ENCODE results near the gene ADH5.
"Not testable (repeated sequence)": the region's sequence is repeated elsewhere in the genome, so short reads cannot be mapped to it uniquely, and the experiment has no call there.

ADH5 gene

GRCh38 chr4:99067617-99068016 lies 21.0 kb downstream of the ADH5 start:
- no peaks in the 10 kb centered on the region for H4K20me1 ChIP-seq (ENCODE audit: insufficient read depth, low read length)
- no peaks in the 10 kb centered on the region for H3K36me3 ChIP-seq (replicated peaks; ENCODE audit: insufficient read depth, low read length)
- H3F3A ChIP-seq (ENCODE audit: insufficient read depth, low read length), result no peaks in the 10 kb centered on the region
- H3K27me3 ChIP-seq (replicated peaks; ENCODE audit: insufficient read depth, low read length), result no peaks in the 10 kb centered on the region
- DNase-seq, result no peak
- no peak overlapping the region for H3K27ac ChIP-seq (ENCODE audit: low read length)
- H2AFZ ChIP-seq (ENCODE audit: low read length), result no peak overlapping the region
- no peaks in the 10 kb centered on the region for H3K4me1 ChIP-seq (ENCODE audit: low read length)
- no peak for TF ChIP-seq EZH2 (optimal IDR thresholded peaks at IDR 0.05; ENCODE audit: low read depth, low read length)
- TF ChIP-seq, protein P1, sequence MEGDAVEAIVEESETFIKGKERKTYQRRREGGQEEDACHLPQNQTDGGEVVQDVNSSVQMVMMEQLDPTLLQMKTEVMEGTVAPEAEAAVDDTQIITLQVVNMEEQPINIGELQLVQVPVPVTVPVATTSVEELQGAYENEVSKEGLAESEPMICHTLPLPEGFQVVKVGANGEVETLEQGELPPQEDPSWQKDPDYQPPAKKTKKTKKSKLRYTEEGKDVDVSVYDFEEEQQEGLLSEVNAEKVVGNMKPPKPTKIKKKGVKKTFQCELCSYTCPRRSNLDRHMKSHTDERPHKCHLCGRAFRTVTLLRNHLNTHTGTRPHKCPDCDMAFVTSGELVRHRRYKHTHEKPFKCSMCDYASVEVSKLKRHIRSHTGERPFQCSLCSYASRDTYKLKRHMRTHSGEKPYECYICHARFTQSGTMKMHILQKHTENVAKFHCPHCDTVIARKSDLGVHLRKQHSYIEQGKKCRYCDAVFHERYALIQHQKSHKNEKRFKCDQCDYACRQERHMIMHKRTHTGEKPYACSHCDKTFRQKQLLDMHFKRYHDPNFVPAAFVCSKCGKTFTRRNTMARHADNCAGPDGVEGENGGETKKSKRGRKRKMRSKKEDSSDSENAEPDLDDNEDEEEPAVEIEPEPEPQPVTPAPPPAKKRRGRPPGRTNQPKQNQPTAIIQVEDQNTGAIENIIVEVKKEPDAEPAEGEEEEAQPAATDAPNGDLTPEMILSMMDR (IDR thresholded peaks at IDR 0.05; ENCODE audit: low read length), result no peak
- no peak for TF ChIP-seq EZH2phosphoT487 (IDR thresholded peaks at IDR 0.05; ENCODE audit: low read length)
- no peaks in the 10 kb centered on the region for H3K9me2 ChIP-seq (replicated peaks; ENCODE audit: insufficient read depth, low read length)
- no peak overlapping the region for H3K9ac ChIP-seq (ENCODE audit: low read length)
- H3K4me2 ChIP-seq (ENCODE audit: low read depth, low read length), result no peak overlapping the region
- no peaks in the 10 kb centered on the region for H3K9me3 ChIP-seq (replicated peaks; ENCODE audit: insufficient read depth, low read length)
- H3K79me2 ChIP-seq (ENCODE audit: low read length), result no peaks in the 10 kb centered on the region
- no peak overlapping the region for H3K4me3 ChIP-seq (ENCODE audit: low read length)

GRCh38 chr4:99065521-99065920 lies 23.1 kb downstream of the ADH5 start:
- not testable (repeated sequence) for H3K27me3 ChIP-seq (replicated peaks; ENCODE audit: insufficient read depth, low read length); H3K4me3 ChIP-seq (ENCODE audit: low read length); H3K9me2 ChIP-seq (replicated peaks; ENCODE audit: insufficient read depth, low read length); DNase-seq; H4K20me1 ChIP-seq (ENCODE audit: insufficient read depth, low read length); H2AFZ ChIP-seq (ENCODE audit: low read length); H3K9me3 ChIP-seq (replicated peaks; ENCODE audit: insufficient read depth, low read length); H3K4me1 ChIP-seq (ENCODE audit: low read length); H3K4me2 ChIP-seq (ENCODE audit: low read depth, low read length); H3F3A ChIP-seq (ENCODE audit: insufficient read depth, low read length); H3K9ac ChIP-seq (ENCODE audit: low read length); H3K36me3 ChIP-seq (replicated peaks; ENCODE audit: insufficient read depth, low read length); H3K27ac ChIP-seq (ENCODE audit: low read length); H3K79me2 ChIP-seq (ENCODE audit: low read length)

DNA sequence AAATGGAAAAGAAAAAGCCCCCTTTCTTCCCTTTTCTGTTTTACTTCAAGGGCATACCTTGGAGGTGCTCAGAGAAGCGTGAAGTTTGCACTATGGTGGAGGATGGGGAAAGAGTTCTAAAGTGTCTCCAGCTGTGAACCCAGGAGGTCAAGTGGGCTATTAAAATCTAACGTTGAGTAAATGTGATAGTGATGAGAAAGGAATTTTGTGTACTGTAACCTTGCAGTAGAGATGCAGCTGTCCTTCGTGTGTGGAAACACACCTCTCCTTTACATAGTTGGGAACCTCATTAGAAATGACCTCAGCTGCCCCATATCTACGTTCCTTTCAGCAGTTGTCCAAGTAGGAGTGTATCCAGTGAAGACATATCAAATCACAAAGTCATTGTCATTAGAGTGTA lies 26.5 kb downstream of the ADH5 start:
- Histone ChIP-seq H3K4me1 (ENCODE audit: low read length) (no peaks in the 10 kb centered on the region), H3K9ac (ENCODE audit: low read length) (no peak overlapping the region), H4K20me1 (ENCODE audit: insufficient read depth, low read length) (no peaks in the 10 kb centered on the region), H3K4me3 (ENCODE audit: low read length) (no peak overlapping the region), H3K9me3 (replicated peaks; ENCODE audit: insufficient read depth, low read length) (no peaks in the 10 kb centered on the region), H3K27me3 (replicated peaks; ENCODE audit: insufficient read depth, low read length) (no peaks in the 10 kb centered on the region), H3K4me2 (ENCODE audit: low read depth, low read length) (no peak overlapping the region), H3K36me3 (replicated peaks; ENCODE audit: insufficient read depth, low read length) (no peaks in the 10 kb centered on the region; the same call in 1 of the 2 replicates), H2AFZ (ENCODE audit: low read length) (no peak overlapping the region), H3K79me2 (ENCODE audit: low read length) (no peaks in the 10 kb centered on the region), H3K27ac (ENCODE audit: low read length) (no peak overlapping the region), H3F3A (ENCODE audit: insufficient read depth, low read length) (no peaks in the 10 kb centered on the region), H3K9me2 (replicated peaks; ENCODE audit: insufficient read depth, low read length) (no peaks in the 10 kb centered on the region)
- no peak for DNase-seq
- TF ChIP-seq EZH2 (optimal IDR thresholded peaks at IDR 0.05; ENCODE audit: low read depth, low read length) (no peak), EZH2phosphoT487 (IDR thresholded peaks at IDR 0.05; ENCODE audit: low read length) (no peak)
- TF ChIP-seq, protein P1 (IDR thresholded peaks at IDR 0.05; ENCODE audit: low read length), result no peak

GRCh38 chr4:99061048-99061700 lies 27.4 kb downstream of the ADH5 start:
- Histone ChIP-seq H2AFZ (ENCODE audit: low read length) (no peak overlapping the region), H3K9ac (ENCODE audit: low read length) (no peak overlapping the region), H3K79me2 (ENCODE audit: low read length) (no peaks in the 10 kb centered on the region), H3F3A (ENCODE audit: insufficient read depth, low read length) (no peaks in the 10 kb centered on the region), H3K4me3 (ENCODE audit: low read length) (no peak overlapping the region), H3K36me3 (replicated peaks; ENCODE audit: insufficient read depth, low read length) (no peaks in the 10 kb centered on the region; the same call in 1 of the 2 replicates), H3K27me3 (replicated peaks; ENCODE audit: insufficient read depth, low read length) (no peaks in the 10 kb centered on the region), H3K27ac (ENCODE audit: low read length) (no peak overlapping the region), H3K4me2 (ENCODE audit: low read depth, low read length) (no peak overlapping the region), H3K4me1 (ENCODE audit: low read length) (no peaks in the 10 kb centered on the region), H3K9me2 (replicated peaks; ENCODE audit: insufficient read depth, low read length) (no peaks in the 10 kb centered on the region), H4K20me1 (ENCODE audit: insufficient read depth, low read length) (no peaks in the 10 kb centered on the region), H3K9me3 (replicated peaks; ENCODE audit: insufficient read depth, low read length) (no peaks in the 10 kb centered on the region)
- TF ChIP-seq EZH2phosphoT487 (IDR thresholded peaks at IDR 0.05; ENCODE audit: low read length) (no peak), EZH2 (optimal IDR thresholded peaks at IDR 0.05; ENCODE audit: low read depth, low read length) (no peak)
- TF ChIP-seq, protein P1 (IDR thresholded peaks at IDR 0.05; ENCODE audit: low read length), result no peak
- no peak for DNase-seq
